GM18870 (cell line): ENCODE results near the gene TECPR2.
"Not testable (repeated sequence)": the region's sequence is repeated elsewhere in the genome, so short reads cannot be mapped to it uniquely, and the experiment has no call there.

ENCODE experiments used
- ATAC-seq: cut with Tn5 transposase; IDR thresholded peaks from one replicate; pipeline ENCODE4 v1.9.1; 2021; ENCODE audit warnings: moderate library complexity; ENCODE audit not compliant: unreplicated experiment

TECPR2 gene

DNA sequence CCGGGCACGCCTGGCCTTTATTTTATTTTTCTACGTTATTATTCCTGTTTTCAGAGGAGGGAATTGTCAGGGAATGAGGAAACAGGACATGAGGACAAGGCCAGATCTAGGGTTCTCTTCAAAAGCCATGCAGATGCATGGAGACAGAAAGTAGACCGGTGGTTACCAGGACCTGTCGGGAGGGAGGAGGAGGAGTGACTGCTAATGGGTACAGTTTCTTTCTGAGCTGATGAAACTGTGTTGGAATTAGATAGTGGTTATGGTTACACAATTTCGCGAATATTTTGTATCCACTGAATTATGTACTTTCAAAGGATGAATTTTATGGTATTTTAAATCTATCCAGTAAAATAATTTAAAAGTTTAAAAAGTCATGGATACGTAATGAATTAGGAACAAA, 31.9 kb upstream of the TECPR2 start:
- ATAC-seq: no peak

GRCh38 chr14:102333390-102333789, 29.4 kb upstream of the TECPR2 start:
- ATAC-seq: no peak

- ATAC-seq: no peak
Measured at GRCh38 chr14:102333795-102334705, 28.7 kb upstream of the TECPR2 start.

DNA sequence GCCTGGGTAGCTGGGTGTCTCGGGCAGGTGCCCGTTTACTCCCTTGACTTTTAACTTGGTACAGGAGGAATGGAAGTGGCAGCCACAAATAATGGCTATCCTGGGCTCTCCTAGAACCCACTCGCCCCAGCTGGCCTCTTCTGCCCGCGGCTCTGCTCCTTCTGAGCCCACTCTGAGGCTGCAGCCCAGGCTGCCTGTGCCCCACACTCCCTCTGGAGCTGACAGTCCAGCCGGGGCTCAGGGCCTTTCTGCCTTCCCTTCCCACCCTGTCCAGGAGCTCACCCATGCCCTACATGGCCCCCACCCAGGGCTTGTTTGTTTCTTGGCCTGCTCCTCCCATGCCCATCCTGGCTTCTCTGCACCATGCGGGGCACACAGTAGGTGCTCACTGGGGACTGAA, 27.6 kb upstream of the TECPR2 start:
- ATAC-seq: no peak

GRCh38 chr14:102338724-102339123, 24.0 kb upstream of the TECPR2 start:
- no peak for ATAC-seq

GRCh38 chr14:102341566-102341965, 21.2 kb upstream of the TECPR2 start:
- no peak for ATAC-seq

- ATAC-seq: no peak
Measured at GRCh38 chr14:102342238-102342637, 20.5 kb upstream of the TECPR2 start.

DNA sequence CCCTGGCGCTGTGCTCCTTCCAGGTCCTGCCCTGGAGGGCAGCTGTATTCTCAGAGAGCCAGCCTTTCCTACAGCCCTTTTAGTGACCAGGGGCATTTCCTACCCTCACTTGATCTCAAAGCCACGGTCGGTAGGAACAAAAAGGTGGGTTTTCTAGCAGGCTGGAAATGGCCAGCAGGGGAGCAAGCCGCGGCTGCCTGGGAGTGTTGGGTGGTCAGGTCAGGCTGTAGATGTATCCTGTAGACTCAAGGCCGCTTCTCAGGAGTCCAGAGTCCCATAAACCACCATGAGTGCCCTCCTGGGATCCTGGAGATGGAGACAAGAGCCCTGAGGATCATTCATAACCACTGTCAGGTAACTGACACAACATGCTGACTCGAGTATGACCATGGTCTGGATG, 18.7 kb upstream of the TECPR2 start:
- no peak for ATAC-seq

DNA sequence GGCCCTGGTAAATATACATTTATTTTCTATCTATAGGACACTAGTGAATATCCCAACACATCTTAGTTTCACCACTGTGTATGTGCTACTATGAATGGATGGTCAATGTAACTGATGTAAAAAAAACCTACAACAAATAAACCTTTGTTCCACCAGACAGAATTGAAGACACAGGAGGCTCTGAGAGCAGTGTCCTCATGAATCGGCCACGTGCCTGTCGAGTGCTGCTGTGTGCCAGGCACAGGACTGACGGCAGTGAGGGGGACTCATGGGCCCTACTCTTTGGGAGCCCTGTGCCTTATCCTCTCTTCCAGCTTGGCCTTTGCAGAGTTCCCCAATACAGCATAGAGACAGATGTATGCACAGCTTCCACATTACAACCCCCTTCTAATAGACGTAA, 18.3 kb upstream of the TECPR2 start:
- ATAC-seq: no peak

DNA sequence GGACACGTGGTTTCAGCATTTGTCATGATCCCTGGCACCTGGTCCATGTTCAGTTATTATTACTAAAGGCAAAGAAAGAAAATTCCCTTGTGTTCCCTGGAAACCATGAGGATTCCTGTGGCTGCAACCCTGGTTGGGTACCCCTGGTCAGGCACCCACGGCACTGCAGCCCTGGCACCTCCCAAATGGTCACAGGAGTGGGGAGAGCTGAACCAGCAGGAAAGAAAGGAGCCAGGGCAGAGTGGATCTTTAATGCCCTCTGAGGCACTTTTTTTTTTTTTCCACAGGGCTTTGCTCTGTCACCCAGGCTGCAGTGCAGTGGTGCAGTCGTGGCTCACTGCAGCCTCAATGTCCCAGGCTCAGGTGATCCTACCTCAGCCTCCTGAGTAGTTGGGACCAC, 17.5 kb upstream of the TECPR2 start:
- no peak for ATAC-seq

GRCh38 chr14:102346645-102347044, 16.1 kb upstream of the TECPR2 start:
- ATAC-seq: no peak

GRCh38 chr14:102348376-102348775, 14.4 kb upstream of the TECPR2 start:
- ATAC-seq: no peak

DNA sequence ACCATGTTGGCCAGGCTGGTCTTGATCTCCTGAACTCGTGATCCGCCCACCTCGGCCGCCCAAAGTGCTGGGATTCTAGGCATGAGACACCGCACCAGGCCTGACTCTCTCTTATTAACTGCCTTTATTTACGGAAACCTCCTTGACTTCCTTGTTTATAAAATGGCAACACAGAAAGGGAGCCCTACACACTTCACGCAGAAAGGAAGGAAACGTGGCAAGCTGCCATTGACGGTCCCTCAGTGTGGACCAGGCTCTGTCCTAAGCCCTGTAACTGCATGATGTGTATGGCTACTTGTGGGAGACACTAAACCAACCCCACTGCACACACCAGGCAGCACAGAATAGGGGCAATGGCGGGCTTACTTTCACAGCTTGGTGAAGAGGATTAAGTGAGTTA, 11.7 kb upstream of the TECPR2 start:
- no peak for ATAC-seq

- not testable (repeated sequence) for ATAC-seq
Measured at GRCh38 chr14:102351593-102351992, 11.1 kb upstream of the TECPR2 start.

DNA sequence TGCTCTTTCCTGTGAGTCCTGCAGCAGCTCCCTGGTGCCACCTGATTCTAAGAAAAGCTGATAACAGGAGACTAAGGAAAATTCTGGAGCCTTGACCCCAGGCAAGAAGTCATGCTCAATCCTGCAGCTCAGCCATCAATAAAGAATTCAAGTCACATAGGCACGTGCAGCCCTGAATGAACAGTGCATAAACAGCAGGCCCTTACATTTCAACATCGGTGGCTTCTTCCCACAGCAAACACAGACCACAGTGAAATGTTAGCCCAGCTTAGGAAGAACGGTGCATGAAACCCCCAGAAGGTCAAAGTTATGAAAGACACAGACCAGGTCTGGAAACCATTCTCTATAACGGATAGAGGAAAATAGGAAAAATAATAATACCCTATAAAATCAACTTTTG, 10.5 kb upstream of the TECPR2 start:
- ATAC-seq: no peak

DNA sequence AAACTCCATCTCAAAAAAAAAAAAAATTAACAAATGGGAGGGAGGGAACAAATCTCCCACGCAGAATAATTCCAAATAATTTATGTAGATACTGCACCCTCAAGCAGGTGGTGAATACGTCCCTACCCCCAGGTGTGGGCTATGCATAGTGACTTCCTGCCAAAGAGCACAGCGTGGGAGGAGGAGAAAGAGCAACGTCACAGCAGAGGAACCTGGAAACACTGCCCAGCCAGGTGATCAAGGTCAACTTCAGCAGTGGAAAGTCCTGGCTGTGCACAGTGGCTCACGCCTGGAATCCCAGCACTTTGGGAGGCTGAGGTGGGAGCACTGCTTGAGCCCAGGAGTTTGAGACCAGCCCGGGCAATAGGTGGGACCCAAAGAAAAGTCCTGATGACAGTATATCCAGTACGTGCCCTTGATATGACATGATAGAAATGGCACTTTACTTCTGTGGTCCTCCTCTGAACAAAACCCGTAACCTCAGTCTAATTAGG, 9.6 kb upstream of the TECPR2 start:
- no peak for ATAC-seq

GRCh38 chr14:102356280-102356679, 6.5 kb upstream of the TECPR2 start:
- ATAC-seq: no peak

- no peak for ATAC-seq
Measured at GRCh38 chr14:102359341-102359740, 3.4 kb upstream of the TECPR2 start.

DNA sequence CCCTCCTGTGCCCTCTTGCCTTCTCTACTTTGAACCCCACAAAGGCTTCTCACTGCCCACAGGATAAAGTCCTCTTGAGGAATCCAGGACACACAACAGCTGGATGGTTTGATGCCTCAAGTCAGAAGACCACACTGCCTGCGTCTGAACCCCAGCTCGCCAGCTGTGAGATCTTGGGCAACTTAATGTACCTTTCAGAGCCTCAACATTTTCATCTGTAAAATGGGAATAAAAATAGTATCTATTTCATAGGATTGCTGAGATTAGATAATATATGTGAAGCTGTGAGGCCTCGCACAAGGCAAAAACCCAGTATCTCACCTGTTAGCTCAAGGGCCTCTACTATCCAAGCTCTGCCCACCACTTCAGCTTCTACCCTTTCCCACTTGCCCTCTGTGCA, 2.4 kb upstream of the TECPR2 start:
- ATAC-seq: no peak

- ATAC-seq: peak; percentile 38
Measured at GRCh38 chr14:102362084-102362483, 657 bp upstream of the TECPR2 start.

GRCh38 chr14:102363182-102363943, 622 bp downstream of the TECPR2 start:
- ATAC-seq: peak; percentile 21

DNA sequence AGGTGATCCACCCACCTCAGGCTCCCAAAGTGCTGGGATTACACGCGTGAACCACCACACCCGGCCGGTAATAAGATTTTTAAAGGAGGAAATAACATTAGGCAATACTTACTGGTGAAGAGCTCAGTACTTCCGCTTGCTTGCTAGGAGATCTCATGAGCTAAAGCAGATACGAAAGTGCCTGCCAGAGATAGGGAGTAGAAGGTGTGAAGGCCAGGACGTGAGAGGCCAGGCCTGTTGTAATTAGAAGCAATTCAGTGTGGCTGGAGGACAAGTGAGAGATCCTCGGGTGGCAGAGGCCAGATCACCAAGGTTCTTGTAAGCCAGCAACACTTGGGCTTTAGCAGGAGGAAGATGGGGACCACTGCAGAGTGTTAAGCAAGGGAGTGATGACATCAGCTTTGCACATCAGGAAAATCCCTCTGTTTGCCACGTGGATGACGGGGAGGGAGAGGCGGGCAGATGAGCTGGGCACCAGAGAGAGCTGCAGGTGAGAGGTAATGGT, 7.6 kb downstream of the TECPR2 start:
- no peak for ATAC-seq
